CD4-positive, alpha-beta T cell treated with Interleukin-12 subunit alpha and Interleukin-12 subunit beta, for 1 hour (primary cell): Measurements from ENCODE around the gene MEI1.

ENCODE experiments used
- DNase-seq: peaks from one replicate; pipeline ENCODE4 v3.0.0-alpha.2; 2020

Gene MEI1

DNA sequence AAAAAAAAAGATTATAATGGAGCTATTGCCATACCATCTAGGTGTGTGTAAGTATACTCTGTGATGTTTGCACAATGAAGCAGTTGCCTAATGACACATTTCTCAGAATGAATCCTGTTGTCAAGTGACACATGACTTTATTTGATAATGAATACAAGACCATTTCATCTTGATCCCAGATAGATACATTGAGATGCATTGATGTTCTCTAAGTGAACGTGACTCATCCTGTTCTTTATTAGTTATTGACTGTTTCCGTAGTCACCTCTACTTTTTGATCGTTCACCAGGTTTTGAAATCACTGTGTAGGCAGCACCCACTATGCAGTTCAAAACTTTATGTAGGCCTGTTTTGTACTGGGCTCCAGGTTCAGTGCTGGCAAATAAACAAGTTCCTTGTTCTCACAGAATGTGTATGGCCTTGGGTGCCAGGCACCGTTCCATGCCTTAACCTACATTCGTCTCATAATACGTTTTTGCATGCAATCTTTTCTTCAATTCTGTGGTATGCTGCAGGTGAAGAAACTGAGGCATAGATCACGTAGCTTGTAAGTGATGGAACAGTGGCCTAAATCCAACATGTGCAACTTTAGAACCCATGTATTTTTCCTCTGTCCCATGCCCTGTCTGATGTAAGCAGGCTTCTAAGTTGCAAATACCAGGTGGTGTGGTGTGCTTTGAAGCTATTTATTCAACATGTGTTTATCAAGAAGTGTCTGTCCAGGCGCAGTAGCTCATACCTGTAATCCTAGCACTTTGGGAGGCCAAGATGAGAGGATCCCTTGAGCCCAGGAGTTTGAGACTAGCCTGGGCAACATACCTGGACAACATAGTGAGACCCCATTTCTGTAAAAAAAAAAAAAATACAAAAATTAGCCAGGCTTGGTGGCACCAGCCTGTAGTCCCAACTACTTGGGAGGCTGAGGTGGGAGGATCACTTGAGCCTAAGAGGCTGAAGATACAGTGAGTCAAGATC is 144.0 kb downstream of the MEI1 start:
- DNase-seq = no peak

GRCh38 chr22:41844036-41844435 is 144.7 kb downstream of the MEI1 start:
- no peak for DNase-seq

- DNase-seq = no peak
Measured at GRCh38 chr22:41844513-41844912, 145.2 kb downstream of the MEI1 start.

DNA sequence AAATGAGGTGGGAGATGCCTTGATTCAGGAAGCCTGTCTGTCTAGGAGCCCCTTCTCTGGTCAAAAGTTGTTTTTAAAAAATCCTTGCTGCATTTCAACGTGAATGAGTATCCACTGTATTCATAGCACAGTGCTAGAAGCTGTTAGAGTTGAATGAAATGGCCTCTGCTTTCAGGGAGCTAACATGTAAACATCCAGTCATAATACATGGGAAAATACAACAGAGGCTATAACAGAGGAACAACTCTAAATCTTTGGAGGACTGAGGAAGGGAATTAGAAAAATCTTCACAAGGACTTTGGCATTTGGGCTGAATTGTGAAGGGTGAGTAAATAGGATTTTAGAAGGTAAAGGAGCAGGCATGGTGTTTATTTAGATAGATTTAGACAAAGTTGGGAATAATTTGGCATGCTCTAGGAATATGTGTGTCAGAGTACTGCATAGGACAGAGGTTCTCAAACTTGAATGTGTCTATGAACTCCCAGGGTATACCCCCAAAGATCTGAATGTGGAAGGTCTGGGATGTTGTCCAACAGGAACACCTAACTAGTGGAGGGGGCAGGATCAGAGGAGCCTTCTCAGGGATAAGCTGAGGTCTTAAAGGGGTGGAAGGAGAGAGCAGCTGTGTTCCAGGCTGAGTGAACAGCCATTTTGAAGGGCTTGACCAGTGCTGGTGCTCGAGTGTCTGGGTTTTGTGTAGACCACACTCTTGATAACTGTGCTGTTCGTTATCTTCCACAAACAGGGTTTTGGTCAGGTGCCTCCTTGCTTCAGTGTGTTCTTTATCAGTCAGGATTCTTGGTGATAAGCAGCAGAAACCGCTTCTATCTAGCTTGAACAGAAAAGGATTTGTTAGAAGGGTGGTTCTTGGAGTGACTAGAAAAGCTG is 146.3 kb downstream of the MEI1 start:
- DNase-seq = no peak

DNA sequence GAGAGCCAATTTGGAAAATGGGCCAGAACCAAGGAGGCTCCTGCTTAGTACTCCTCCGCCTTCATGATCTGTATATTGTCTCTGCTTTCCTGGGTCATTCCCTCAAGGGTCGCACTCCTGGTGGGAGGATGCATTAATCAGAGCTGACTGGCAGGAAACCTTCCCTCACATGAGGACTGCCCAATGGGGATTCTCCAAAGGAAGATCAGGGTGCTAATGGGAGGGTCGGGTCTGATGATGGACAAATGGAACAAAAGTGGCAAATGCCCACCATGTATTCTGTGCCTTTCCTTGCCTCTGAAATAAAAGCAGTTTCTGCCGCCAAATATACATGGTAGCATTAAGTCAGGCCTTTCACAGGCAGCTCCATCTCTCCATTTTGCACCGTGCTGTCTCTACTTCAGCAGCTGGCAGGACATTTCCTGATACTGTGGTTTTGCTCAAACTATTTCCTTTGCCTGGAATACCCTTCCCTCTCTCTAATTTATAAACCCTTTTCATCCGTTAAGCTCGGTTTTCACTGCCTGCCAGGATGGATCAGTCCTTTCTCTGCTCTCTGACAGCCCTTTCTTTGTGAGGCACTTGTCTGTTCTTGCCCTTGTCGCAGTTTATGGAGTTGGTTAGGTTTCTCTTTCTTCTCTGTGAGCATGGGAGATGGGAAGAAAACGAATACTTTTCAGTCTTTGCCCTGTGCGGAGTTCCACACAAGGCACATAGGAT is 147.1 kb downstream of the MEI1 start:
- DNase-seq = no peak

GRCh38 chr22:41847300-41847699 is 148.0 kb downstream of the MEI1 start:
- no peak for DNase-seq

GRCh38 chr22:41848468-41848867 is 149.2 kb downstream of the MEI1 start:
- no peak for DNase-seq
